ENCODE data around the gene PARD3. TPM values are rescaled to one million over a fixed set of nuclear protein-coding genes. Genes with fewer than 3 reads are reported as not detected.

PARD3 gene
- total and polyA plus RNA-seq, 10 of the 15 experiments (the other 5 are each of a cell fraction or from before 2014, with no cell fraction given) = 2.6 to 43.1 (median 13.9) TPM

DNA sequence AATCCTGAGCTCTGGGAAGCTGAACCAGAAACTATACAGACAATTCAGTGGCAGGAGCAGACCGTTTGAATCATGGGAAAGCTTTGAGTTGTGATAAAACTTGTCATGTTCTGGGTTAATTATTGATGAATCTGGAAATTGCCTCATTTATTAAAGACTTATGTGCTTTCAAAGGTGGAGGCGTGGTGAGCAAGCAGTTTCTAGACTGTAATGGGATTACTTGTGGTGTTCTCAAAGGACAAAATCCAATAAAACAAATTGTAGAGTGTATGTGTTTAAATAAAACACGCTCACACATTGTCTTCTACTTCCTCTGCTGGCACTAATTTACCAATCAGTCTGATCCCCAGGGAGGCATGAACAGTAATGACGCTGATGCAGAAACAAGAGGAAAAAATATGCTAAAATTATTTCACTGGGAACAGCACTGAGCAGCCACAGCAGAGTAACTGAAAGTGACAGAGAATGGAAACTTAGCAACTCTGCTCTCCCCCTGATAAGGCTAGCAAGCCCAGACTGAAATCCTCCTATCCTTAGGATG is 25.1 kb downstream of the PARD3 start (continued):
- TF ChIP-seq HDAC2 (IDR thresholded peaks at IDR 0.05) = no peak
- TF ChIP-seq, protein P1, sequence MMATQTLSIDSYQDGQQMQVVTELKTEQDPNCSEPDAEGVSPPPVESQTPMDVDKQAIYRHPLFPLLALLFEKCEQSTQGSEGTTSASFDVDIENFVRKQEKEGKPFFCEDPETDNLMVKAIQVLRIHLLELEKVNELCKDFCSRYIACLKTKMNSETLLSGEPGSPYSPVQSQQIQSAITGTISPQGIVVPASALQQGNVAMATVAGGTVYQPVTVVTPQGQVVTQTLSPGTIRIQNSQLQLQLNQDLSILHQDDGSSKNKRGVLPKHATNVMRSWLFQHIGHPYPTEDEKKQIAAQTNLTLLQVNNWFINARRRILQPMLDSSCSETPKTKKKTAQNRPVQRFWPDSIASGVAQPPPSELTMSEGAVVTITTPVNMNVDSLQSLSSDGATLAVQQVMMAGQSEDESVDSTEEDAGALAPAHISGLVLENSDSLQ (IDR thresholded peaks at IDR 0.05) = no peak
- no peak for TF ChIP-seq ZSCAN29 (IDR thresholded peaks at IDR 0.05)
- no peak for TF ChIP-seq FOS (IDR thresholded peaks at IDR 0.05; ENCODE audit: borderline replicate concordance, extremely low read depth, insufficient read length)
- no peak for TF ChIP-seq SUZ12 (IDR thresholded peaks at IDR 0.05; ENCODE audit: unreplicated experiment)
- no peak for TF ChIP-seq ETV6 (conservative IDR thresholded peaks at IDR 0.05 in 1 of 2, IDR thresholded peaks at IDR 0.05 in 1 of 2; ENCODE audit: borderline replicate concordance in 1 of 2, low read depth in 1 of 2)
- no peak for TF ChIP-seq SMARCA5 (IDR thresholded peaks at IDR 0.05)

- ATAC-seq = no peak
- ChIA-PET POLR2A (interaction anchor here (1.0 to 1.9 kb wide), 4 partner anchors 10 to 60 kb away, joined by 3 to 7 read pairs (median 4); no protein-coding TSS in a partner anchor), SMC1A (ENCODE audit: uncharacterized antibody, unreplicated experiment) (interaction anchor here (1.0 to 1.7 kb wide), 7 partner anchors 10 to 126 kb away, joined by 3 to 11 read pairs (median 4); no protein-coding TSS in a partner anchor), RAD21 (ENCODE audit: unreplicated experiment) (interaction anchor here (0.8 to 2.9 kb wide), 5 partner anchors 10 to 409 kb away, joined by 3 to 16 read pairs (median 4); no protein-coding TSS in a partner anchor), CTCF (interaction anchor here (0.7 to 1.6 kb wide), 3 partner anchors 23 to 63 kb away, joined by 3 to 9 read pairs (median 3); no protein-coding TSS in a partner anchor)
- no peak overlapping the region for H3K9ac ChIP-seq (ENCODE audit: control insufficient read depth, insufficient read depth, low read length)
- no peak overlapping the region for H3K4me3 ChIP-seq
- H3K36me3 ChIP-seq (ENCODE audit: control insufficient read depth in 2 of 2, insufficient read depth in 2 of 2, low read length in 1 of 2) = no peaks in the 10 kb centered on the region
- intact Hi-C loops (cut with micrococcal nuclease; ENCODE audit: unreplicated experiment) (no loop called here), in situ Hi-C loops (cut with MboI) (no loop called here)
- no peaks in the 10 kb centered on the region for H3K79me2 ChIP-seq (ENCODE audit: control insufficient read depth, insufficient read depth, low read length)
- H3K4me2 ChIP-seq (ENCODE audit: control insufficient read depth, insufficient read depth) = no peak overlapping the region
- no peaks in the 10 kb centered on the region for H3K27me3 ChIP-seq (replicated peaks in 1 of 2; ENCODE audit: control insufficient read depth in 2 of 2, insufficient read depth in 2 of 2, low read length in 1 of 2)
- no peaks in the 10 kb centered on the region for H3K9me3 ChIP-seq (replicated peaks; ENCODE audit: control insufficient read depth, insufficient read depth, low read length)
- no TSS peak for BruUV-seq (replicated peaks)
- H4K20me1 ChIP-seq (ENCODE audit: control insufficient read depth, insufficient read depth) = no peaks in the 10 kb centered on the region
- peaks cover 5% of the 10 kb centered on the region for H3K4me1 ChIP-seq (ENCODE audit: control insufficient read depth, insufficient read depth, low read length)
- FAIRE-seq = no peak
- no peak overlapping the region for H2AFZ ChIP-seq (ENCODE audit: control insufficient read depth, low read depth, low read length)
- no peak overlapping the region for H3K27ac ChIP-seq (ENCODE audit: control insufficient read depth, insufficient read depth)
- no peak for DNase-seq (ENCODE audit: low read depth, low spot score)
- 0% methylated on average over 1 of the region's 1 CpG for WGBS (ENCODE audit: insufficient coverage, insufficient replicate concordance, low lambda C conversion rate, missing lambda C conversion rate)
- no peak for TF ChIP-seq FOXK2 (IDR thresholded peaks at IDR 0.05)
- no peak for TF ChIP-seq TCF12 (IDR thresholded peaks at IDR 0.05; ENCODE audit: low read depth, low read length)
- no peak for TF ChIP-seq MAX (IDR thresholded peaks at IDR 0.05; ENCODE audit: low read depth, low read length)
- no peak for TF ChIP-seq CBFB (IDR thresholded peaks at IDR 0.05; ENCODE audit: low read depth)
- no peak for TF ChIP-seq PRDM15 (CRISPR knock-in tag; IDR thresholded peaks at IDR 0.05)
- TF ChIP-seq EP300 (IDR thresholded peaks at IDR 0.05; ENCODE audit: borderline replicate concordance in 1 of 2, control insufficient read depth in 1 of 2, low read depth in 2 of 2, low read length in 2 of 2) = no peak
- TF ChIP-seq EGR1 (IDR thresholded peaks at IDR 0.05; ENCODE audit: borderline replicate concordance in 1 of 2, low read depth in 2 of 2, low read length in 2 of 2) = no peak
- TF ChIP-seq KAT2A (conservative IDR thresholded peaks at IDR 0.05; ENCODE audit: control insufficient read depth, low read depth, low read length) = no peak
- TF ChIP-seq NFIC (IDR thresholded peaks at IDR 0.05; ENCODE audit: low read depth, low read length) = no peak
- TF ChIP-seq USF2 (IDR thresholded peaks at IDR 0.05; ENCODE audit: borderline replicate concordance, low read depth, low read length) = no peak
These were observed 28.6 kb downstream of the PARD3 start for GRCh38 chr10:34786464-34786863.

Measured in GM12878 (cell line).